Stimulated activated CD8-positive, alpha-beta memory T cell treated with anti-CD3 and anti-CD28 coated beads, Interleukin-4, amount 100 ng/mL, for 24 hours (primary cell): ENCODE results near the gene PKD1L1.
"Not testable (repeated sequence)": the region's sequence is repeated elsewhere in the genome, so short reads cannot be mapped to it uniquely, and the experiment has no call there.

Experiments used
- DNase-seq: peaks from one replicate; pipeline ENCODE4 v3.0.0-alpha.2; 2020; ENCODE audit warnings: low read depth

The PKD1L1 gene

GRCh38 chr7:47794016-47794415, 154.2 kb downstream of the PKD1L1 start:
- DNase-seq = no peak

GRCh38 chr7:47793186-47793585, 155.1 kb downstream of the PKD1L1 start:
- not testable (repeated sequence) for DNase-seq

GRCh38 chr7:47792521-47793121, 155.6 kb downstream of the PKD1L1 start:
- DNase-seq = no peak

GRCh38 chr7:47791682-47792081, 156.6 kb downstream of the PKD1L1 start:
- DNase-seq = no peak

- no peak for DNase-seq
Measured at GRCh38 chr7:47788083-47788482, 160.2 kb downstream of the PKD1L1 start.

GRCh38 chr7:47787249-47788069, 160.8 kb downstream of the PKD1L1 start:
- DNase-seq = no peak

GRCh38 chr7:47786557-47787248, 161.6 kb downstream of the PKD1L1 start:
- DNase-seq = no peak

GRCh38 chr7:47785923-47786556, 162.2 kb downstream of the PKD1L1 start:
- DNase-seq = no peak

- DNase-seq = no peak
Measured at GRCh38 chr7:47783456-47784223, 164.6 kb downstream of the PKD1L1 start.

GRCh38 chr7:47782792-47783191, 165.5 kb downstream of the PKD1L1 start:
- DNase-seq = no peak

GRCh38 chr7:47782022-47782421, 166.2 kb downstream of the PKD1L1 start:
- DNase-seq = no peak

- no peak for DNase-seq
Measured at GRCh38 chr7:47780555-47780954, 167.7 kb downstream of the PKD1L1 start.

- DNase-seq = no peak
Measured at GRCh38 chr7:47779341-47779771, 168.9 kb downstream of the PKD1L1 start.

GRCh38 chr7:47778153-47778661, 170.1 kb downstream of the PKD1L1 start:
- DNase-seq = no peak

- DNase-seq = no peak
Measured at GRCh38 chr7:47777531-47778152, 170.6 kb downstream of the PKD1L1 start.

GRCh38 chr7:47776335-47776734, 171.9 kb downstream of the PKD1L1 start:
- no peak for DNase-seq

GRCh38 chr7:47775238-47775637, 173.0 kb downstream of the PKD1L1 start:
- DNase-seq = no peak

- DNase-seq = no peak
Measured at GRCh38 chr7:47772492-47772891, 175.8 kb downstream of the PKD1L1 start.

GRCh38 chr7:47771990-47772360, 176.3 kb downstream of the PKD1L1 start:
- no peak for DNase-seq

- DNase-seq = no peak
Measured at GRCh38 chr7:47771336-47771989, 176.8 kb downstream of the PKD1L1 start.

GRCh38 chr7:47766126-47766525, 182.1 kb downstream of the PKD1L1 start:
- no peak for DNase-seq
